ENCODE measurements around the gene KRTAP10-3. TPM values are rescaled to one million over a fixed set of nuclear protein-coding genes. Genes with fewer than 3 reads are reported as not detected.
"Not testable (repeated sequence)": the region's sequence is repeated elsewhere in the genome, so short reads cannot be mapped to it uniquely, and the experiment has no call there.

Gene KRTAP10-3
- total RNA-seq, 6 donors from 2014 or later = not detected

DNA sequence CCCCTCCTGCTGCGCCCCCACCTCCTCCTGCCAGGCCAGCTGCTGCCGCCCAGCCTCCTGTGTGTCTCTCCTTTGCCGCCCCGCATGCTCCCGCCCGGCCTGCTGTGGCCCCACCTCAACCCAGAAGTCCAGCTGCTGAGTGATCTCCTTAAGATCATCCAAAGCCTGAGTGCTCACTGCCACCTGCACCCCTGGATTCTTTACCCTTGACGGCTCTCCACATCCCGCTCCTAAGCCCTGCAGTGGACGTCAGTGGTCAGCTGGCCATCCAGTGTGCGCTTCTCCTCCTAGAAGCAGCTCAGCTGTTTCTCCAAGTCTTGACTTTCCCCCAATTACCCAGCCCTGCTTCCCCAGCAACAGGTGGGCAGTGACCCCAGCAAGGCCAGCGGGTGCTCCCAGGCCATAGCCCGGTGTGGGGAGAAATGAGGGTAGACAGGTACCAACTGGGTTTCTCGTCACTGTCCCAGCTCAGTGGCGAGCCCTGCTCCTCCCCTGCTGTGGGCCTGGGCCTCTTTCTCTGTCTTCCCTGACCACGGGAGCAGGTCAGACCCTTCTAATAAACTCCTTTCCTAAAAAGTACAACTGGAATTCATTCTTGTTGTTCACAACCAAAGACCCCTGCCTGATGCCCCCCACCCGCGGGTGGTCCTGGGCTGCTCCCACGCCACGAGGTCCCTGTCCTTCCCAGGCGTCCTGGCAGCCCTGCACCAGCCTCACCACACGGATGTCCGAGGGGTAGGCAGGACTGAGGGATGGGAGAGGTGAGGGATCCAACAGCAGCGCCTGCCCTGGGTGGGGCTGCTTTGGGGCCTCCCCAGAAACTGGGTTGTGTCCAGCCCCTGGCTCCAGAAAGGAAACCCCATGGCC is 43.2 kb upstream of the KRTAP10-3 start:
- 71 to 81% methylated on average over 20 to 23 of the region's 23 CpGs for WGBS, 2 donors
- H3K4me3 ChIP-seq = no peak overlapping the region
- H3K27ac ChIP-seq = no peak overlapping the region
- no peaks in the 10 kb centered on the region for H3K4me1 ChIP-seq
- no peaks in the 10 kb centered on the region for H3K36me3 ChIP-seq
- TF ChIP-seq POLR2A (IDR thresholded peaks at IDR 0.05) = no peak
- TF ChIP-seq POLR2AphosphoS5 (IDR thresholded peaks at IDR 0.05) = no peak
- TF ChIP-seq EP300 (IDR thresholded peaks at IDR 0.05) = no peak
- TF ChIP-seq, protein P1, sequence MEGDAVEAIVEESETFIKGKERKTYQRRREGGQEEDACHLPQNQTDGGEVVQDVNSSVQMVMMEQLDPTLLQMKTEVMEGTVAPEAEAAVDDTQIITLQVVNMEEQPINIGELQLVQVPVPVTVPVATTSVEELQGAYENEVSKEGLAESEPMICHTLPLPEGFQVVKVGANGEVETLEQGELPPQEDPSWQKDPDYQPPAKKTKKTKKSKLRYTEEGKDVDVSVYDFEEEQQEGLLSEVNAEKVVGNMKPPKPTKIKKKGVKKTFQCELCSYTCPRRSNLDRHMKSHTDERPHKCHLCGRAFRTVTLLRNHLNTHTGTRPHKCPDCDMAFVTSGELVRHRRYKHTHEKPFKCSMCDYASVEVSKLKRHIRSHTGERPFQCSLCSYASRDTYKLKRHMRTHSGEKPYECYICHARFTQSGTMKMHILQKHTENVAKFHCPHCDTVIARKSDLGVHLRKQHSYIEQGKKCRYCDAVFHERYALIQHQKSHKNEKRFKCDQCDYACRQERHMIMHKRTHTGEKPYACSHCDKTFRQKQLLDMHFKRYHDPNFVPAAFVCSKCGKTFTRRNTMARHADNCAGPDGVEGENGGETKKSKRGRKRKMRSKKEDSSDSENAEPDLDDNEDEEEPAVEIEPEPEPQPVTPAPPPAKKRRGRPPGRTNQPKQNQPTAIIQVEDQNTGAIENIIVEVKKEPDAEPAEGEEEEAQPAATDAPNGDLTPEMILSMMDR (IDR thresholded peaks at IDR 0.05) = no peak
- peak in 1 of 2 donors; percentile 56 for DNase-seq
- H3K9me3 ChIP-seq = no peaks in the 10 kb centered on the region
- ATAC-seq (ENCODE audit: low FRiP score in 2 of 2) = peak in 1 of 2 donors; percentile 63
- no peaks in the 10 kb centered on the region for H3K27me3 ChIP-seq

DNA sequence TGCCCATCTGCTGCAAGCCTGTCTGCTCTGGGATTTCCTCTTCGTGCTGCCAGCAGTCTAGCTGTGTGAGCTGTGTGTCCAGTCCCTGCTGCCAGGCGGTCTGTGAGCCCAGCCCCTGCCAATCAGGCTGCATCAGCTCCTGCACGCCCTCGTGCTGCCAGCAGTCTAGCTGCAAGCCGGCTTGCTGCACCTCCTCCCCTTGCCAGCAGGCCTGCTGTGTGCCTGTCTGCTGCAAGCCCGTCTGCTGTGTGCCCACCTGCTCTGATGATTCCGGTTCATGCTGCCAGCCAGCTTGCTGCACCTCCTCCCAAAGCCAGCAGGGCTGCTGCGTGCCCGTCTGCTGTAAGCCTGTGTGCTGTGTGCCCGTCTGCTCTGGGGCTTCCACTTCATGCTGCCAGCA is 42.5 kb upstream of the KRTAP10-3 start:
- H3K9me3 ChIP-seq; H3K36me3 ChIP-seq; H3K4me3 ChIP-seq; ATAC-seq (ENCODE audit: low FRiP score in 2 of 2); H3K27ac ChIP-seq; H3K27me3 ChIP-seq; H3K4me1 ChIP-seq: not testable (repeated sequence)
- WGBS, 2 donors = 87% methylated on average over 7 of the region's 10 CpGs; no CpG with 5 or more reads in 1 of the 2 donors
- DNase-seq = peak in 1 of 2 donors; percentile 59

DNA sequence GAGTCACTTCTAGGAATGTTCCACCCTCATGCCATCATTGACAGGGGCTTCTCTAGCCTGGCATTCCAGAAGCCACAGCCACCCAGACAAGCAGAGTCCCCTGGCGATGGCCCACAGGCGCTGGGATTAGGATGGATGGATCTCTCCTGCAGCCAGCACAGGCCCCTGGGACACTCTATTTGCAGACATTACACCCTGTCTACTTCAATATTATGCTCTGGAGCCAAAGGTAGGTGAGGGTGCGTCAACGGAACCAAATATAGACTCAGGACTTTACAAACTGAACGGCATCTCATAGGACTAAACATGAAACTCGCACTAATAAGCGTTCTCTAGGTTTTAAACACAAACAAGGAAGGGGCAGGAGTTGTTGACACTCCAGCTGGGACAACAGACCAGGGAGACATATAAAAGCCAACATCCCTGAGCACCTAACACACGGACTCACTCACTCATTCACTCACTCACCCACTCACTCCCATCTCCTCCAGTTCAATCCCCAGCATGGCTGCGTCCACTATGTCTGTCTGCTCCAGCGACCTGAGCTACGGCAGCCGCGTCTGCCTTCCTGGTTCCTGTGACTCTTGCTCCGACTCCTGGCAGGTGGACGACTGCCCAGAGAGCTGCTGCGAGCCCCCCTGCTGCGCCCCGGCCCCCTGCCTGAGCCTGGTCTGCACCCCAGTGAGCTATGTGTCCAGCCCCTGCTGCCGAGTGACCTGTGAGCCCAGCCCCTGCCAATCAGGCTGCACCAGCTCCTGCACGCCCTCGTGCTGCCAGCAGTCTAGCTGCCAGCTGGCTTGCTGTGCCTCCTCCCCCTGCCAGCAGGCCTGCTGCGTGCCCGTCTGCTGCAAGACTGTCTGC is 41.8 kb upstream of the KRTAP10-3 start, which contains the start of gene KRTAP10-7:
TSS of gene KRTAP10-7 (plus strand) at position 480 of the 861 bp plus-strand sequence. CDS start at position 505, 25 bp downstream.
- ATAC-seq (ENCODE audit: low FRiP score in 2 of 2); H3K4me1 ChIP-seq; H3K36me3 ChIP-seq; H3K27ac ChIP-seq; H3K27me3 ChIP-seq; H3K9me3 ChIP-seq; H3K4me3 ChIP-seq: not testable (repeated sequence)
- 73 to 75% methylated on average over 14 to 23 of the region's 23 CpGs for WGBS, 2 donors
- peak in 1 of 2 donors; percentile 72 for DNase-seq

DNA sequence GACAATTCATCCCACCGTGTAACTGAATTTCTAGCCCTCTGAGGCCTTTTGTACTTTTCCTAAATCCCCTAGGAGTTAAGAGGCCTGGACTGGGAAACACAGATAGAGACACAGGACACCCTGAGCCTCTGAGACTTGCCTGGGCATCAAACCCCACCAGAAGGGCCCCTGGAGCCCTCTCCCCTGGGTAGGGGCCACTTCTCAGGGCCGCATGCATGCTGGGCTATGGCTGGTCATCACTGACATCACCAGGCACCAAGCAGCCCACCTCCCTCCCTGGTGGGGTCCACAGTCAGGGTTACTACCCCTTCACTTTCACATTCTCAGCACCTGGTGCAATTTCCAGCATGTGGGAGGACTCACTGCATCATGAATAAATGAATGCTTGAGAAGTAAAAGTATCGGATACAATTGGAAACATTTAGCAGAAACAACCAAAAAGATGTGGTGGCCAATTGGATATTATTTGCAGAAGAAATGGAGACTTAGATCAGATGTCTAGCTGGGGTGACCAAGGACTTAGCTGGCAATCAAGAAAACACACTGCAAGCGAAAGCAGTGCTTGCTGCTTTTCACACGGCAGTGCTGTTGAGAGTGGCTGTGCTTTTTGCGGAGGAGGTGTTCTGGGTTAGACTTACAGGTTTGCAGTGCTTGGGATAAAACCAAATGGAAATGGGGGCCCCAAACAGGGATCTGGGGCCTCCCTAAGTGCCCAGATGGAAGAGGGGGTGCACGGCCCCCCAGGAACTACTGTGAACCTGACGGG is 40.9 kb upstream of the KRTAP10-3 start:
- H3K4me3 ChIP-seq = no peak overlapping the region
- H3K36me3 ChIP-seq = no peaks in the 10 kb centered on the region
- ATAC-seq (ENCODE audit: low FRiP score in 2 of 2) (no peak), DNase-seq (no peak)
- H3K4me1 ChIP-seq = no peaks in the 10 kb centered on the region
- H3K27ac ChIP-seq = no peak overlapping the region
- TF ChIP-seq EP300 (IDR thresholded peaks at IDR 0.05) (no peak), POLR2AphosphoS5 (IDR thresholded peaks at IDR 0.05) (no peak), POLR2A (IDR thresholded peaks at IDR 0.05) (no peak)
- TF ChIP-seq, protein P1 (IDR thresholded peaks at IDR 0.05) = no peak
- no peaks in the 10 kb centered on the region for H3K9me3 ChIP-seq
- H3K27me3 ChIP-seq = no peaks in the 10 kb centered on the region
- WGBS, 2 donors = 91 to 98% methylated on average over 6 to 8 of the region's 8 CpGs

DNA sequence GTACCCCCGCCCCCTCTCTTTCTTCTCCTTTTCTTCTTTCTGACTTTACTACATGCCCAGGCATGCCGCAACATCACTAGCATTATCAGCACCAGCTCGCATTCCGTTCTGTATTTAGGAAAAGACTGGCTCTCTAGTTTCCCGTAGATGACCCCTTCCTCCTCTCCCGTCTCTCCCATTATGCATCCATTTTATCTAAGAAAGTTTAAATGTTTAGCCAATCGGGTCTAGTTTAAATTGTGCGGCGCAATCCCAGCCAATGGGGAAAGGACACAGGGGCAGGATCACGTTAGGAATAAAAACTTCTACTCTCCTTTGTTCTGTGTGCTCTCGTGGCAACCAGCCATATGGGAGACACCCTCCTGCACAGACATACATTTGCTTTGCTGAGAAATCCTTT is 39.5 kb upstream of the KRTAP10-3 start:
- no peak for ATAC-seq (ENCODE audit: low FRiP score in 2 of 2)
- no peaks in the 10 kb centered on the region for H3K9me3 ChIP-seq
- H3K4me1 ChIP-seq = no peaks in the 10 kb centered on the region
- no peaks in the 10 kb centered on the region for H3K27me3 ChIP-seq
- WGBS, 2 donors = 79 to 81% methylated on average over 11 of the region's 11 CpGs
- DNase-seq = no peak
- H3K36me3 ChIP-seq = no peaks in the 10 kb centered on the region
- TF ChIP-seq POLR2A (IDR thresholded peaks at IDR 0.05) (no peak), EP300 (IDR thresholded peaks at IDR 0.05) (no peak), POLR2AphosphoS5 (IDR thresholded peaks at IDR 0.05) (no peak)
- TF ChIP-seq, protein P1 (IDR thresholded peaks at IDR 0.05) = no peak
- no peak overlapping the region for H3K27ac ChIP-seq
- no peak overlapping the region for H3K4me3 ChIP-seq
